Mesenchymal stem cell (in vitro differentiated cells and primary cell): ENCODE results near the gene EGFR.

Experiments used
- DNase-seq: peaks from one replicate; pipeline ENCODE4 v3.0.0-alpha.2; 2013
- H2AFZ ChIP-seq: one replicate; pipeline ENCODE4 v1.6.1; 2013; ENCODE audit warnings: low read depth, mild to moderate bottlenecking, control low read depth, inconsistent platforms, low read length, moderate library complexity
- H2AK5ac ChIP-seq: 2 replicates; pipeline ENCODE4 v1.6.1; 2013; ENCODE audit warnings: low read length, moderate library complexity, mild to moderate bottlenecking, inconsistent platforms; ENCODE audit not compliant: severe bottlenecking
- H2BK120ac ChIP-seq: one replicate; pipeline ENCODE4 v1.6.1; 2013; ENCODE audit warnings: low read depth, mild to moderate bottlenecking, inconsistent platforms, low read length, moderate library complexity
- H2BK12ac ChIP-seq, 2 experiments: one replicate each; pipeline ENCODE4 v1.6.1; 2013; ENCODE audit warnings: inconsistent platforms in 2 of 2, low read length in 2 of 2, mild to moderate bottlenecking in 2 of 2, moderate library complexity in 2 of 2, control low read depth in 1 of 2
- H2BK15ac ChIP-seq: one replicate; pipeline ENCODE4 v1.6.1; 2013; ENCODE audit warnings: mild to moderate bottlenecking, low read depth, inconsistent platforms; ENCODE audit not compliant: poor library complexity, severe bottlenecking
- H2BK5ac ChIP-seq: 2 replicates; pipeline ENCODE4 v1.6.1; 2013; ENCODE audit warnings: low read depth, mild to moderate bottlenecking, low read length, control low read depth, inconsistent platforms; ENCODE audit not compliant: poor library complexity, severe bottlenecking
- H3K14ac ChIP-seq, 2 experiments: one replicate each; pipeline ENCODE4 v1.6.1; 2013; ENCODE audit warnings: inconsistent platforms in 2 of 2, low read length in 2 of 2, control low read depth in 1 of 2, mild to moderate bottlenecking in 1 of 2, moderate library complexity in 1 of 2
- H3K18ac ChIP-seq, 2 experiments: one replicate each; pipeline ENCODE4 v1.6.1; 2013; ENCODE audit warnings: inconsistent platforms in 2 of 2, low read length in 2 of 2, control low read depth in 1 of 2, low read depth in 1 of 2, mild to moderate bottlenecking in 1 of 2
- H3K23ac ChIP-seq, 2 experiments: one replicate each; pipeline ENCODE4 v1.6.1; 2013; ENCODE audit warnings: inconsistent platforms in 2 of 2, low read length in 2 of 2, mild to moderate bottlenecking in 2 of 2, moderate library complexity in 2 of 2, control low read depth in 1 of 2
- H3K27ac ChIP-seq: 2 replicates; pipeline ENCODE4 v1.5.1; 2013; ENCODE audit warnings: mild to moderate bottlenecking, moderate library complexity, low read length, control low read depth, inconsistent platforms; ENCODE audit not compliant: poor library complexity, severe bottlenecking
- H3K27me3 ChIP-seq, 2 experiments: 2 replicates each; pipeline versions ENCODE4 v1.6.1 to v1.7.0; 2013; ENCODE audit warnings: low read length in 2 of 2, mild to moderate bottlenecking in 2 of 2, moderate library complexity in 2 of 2, control low read depth in 1 of 2, inconsistent platforms in 1 of 2; ENCODE audit not compliant: control insufficient read depth in 1 of 2, insufficient read depth in 1 of 2
- H3K36me3 ChIP-seq, 2 experiments: 2 replicates each; pipeline versions ENCODE4 v1.6.1 to v1.7.0; 2013; ENCODE audit warnings: low read length in 2 of 2, control low read depth in 1 of 2, inconsistent platforms in 1 of 2, low read depth in 1 of 2, mild to moderate bottlenecking in 1 of 2; ENCODE audit not compliant: insufficient read depth in 2 of 2, control insufficient read depth in 1 of 2
- H3K4ac ChIP-seq, 2 experiments: one replicate each; pipeline ENCODE4 v1.6.1; 2013; ENCODE audit warnings: inconsistent platforms in 2 of 2, low read length in 2 of 2, mild to moderate bottlenecking in 2 of 2, moderate library complexity in 2 of 2, control low read depth in 1 of 2, low read depth in 1 of 2
- H3K4me1 ChIP-seq: 2 replicates; pipeline ENCODE4 v1.6.1; 2013; ENCODE audit warnings: low read depth, low read length, control low read depth; ENCODE audit not compliant: control insufficient read depth, insufficient read depth
- H3K4me2 ChIP-seq: 2 replicates; pipeline ENCODE4 v1.6.1; 2013; ENCODE audit warnings: low read length, mild to moderate bottlenecking, inconsistent platforms; ENCODE audit not compliant: poor library complexity, severe bottlenecking
- H3K4me3 ChIP-seq, 2 experiments: 2 replicates each; pipeline versions ENCODE4 v1.5.1 to v1.7.0; 2013; ENCODE audit warnings: low read length in 2 of 2, mild to moderate bottlenecking in 2 of 2, control low read depth in 1 of 2, low read depth in 1 of 2; ENCODE audit not compliant: insufficient read depth in 1 of 2
- H3K79me1 ChIP-seq: replicated peaks from 2 replicates; pipeline ENCODE4 v1.6.1; 2013; ENCODE audit warnings: mild to moderate bottlenecking, control low read depth, low read length, inconsistent platforms; ENCODE audit not compliant: poor library complexity, severe bottlenecking
- H3K9ac ChIP-seq: 2 replicates; pipeline ENCODE4 v1.7.0; 2013; ENCODE audit warnings: mild to moderate bottlenecking, low read length, moderate library complexity
- H3K9me3 ChIP-seq: 2 replicates; pipeline ENCODE4 v1.7.0; 2013; ENCODE audit warnings: mild to moderate bottlenecking, low read length; ENCODE audit not compliant: control insufficient read depth
- H4K8ac ChIP-seq: one replicate; pipeline ENCODE4 v1.6.1; 2013; ENCODE audit warnings: inconsistent platforms, mild to moderate bottlenecking, low read length, moderate library complexity
- H4K91ac ChIP-seq: one replicate; pipeline ENCODE4 v1.6.1; 2013; ENCODE audit warnings: mild to moderate bottlenecking, low read length, inconsistent platforms
- WGBS: methylation state at CpG from one replicate; pipeline ENCODE4 v1.1.7; 2013; ENCODE audit warnings: mixed read lengths; 5-methylcytosine and 5-hydroxymethylcytosine counted together

EGFR gene

GRCh38 chr7:55177589-55178261 lies 158.9 kb downstream of the EGFR start:
- H4K8ac ChIP-seq: no peak overlapping the region
- H3K36me3 ChIP-seq: peaks cover 61 to 96% of the 10 kb centered on the region in 2 experiments
- no peak overlapping the region for H2BK120ac ChIP-seq
- peaks cover 13% of the 10 kb centered on the region for H3K4me1 ChIP-seq
- no peak overlapping the region for H4K91ac ChIP-seq
- H2AFZ ChIP-seq: no peak overlapping the region
- no peak overlapping the region for H2AK5ac ChIP-seq
- DNase-seq: no peak
- 93% methylated on average over 17 of the region's 18 CpGs for WGBS
- H3K14ac ChIP-seq: no peak overlapping the region
- H3K79me1 ChIP-seq: peaks cover 10% of the 10 kb centered on the region
- H3K18ac ChIP-seq: no peak overlapping the region
- no peaks in the 10 kb centered on the region for H3K27me3 ChIP-seq
- H3K4ac ChIP-seq: no peak overlapping the region
- no peak overlapping the region for H3K4me3 ChIP-seq
- H3K4me2 ChIP-seq: peak overlapping the region; percentile 3
- H3K9ac ChIP-seq: no peak overlapping the region
- H3K9me3 ChIP-seq: no peaks in the 10 kb centered on the region
- no peak overlapping the region for H3K27ac ChIP-seq
- no peak overlapping the region for H2BK5ac ChIP-seq
- H2BK12ac ChIP-seq: no peak overlapping the region
- no peak overlapping the region for H2BK15ac ChIP-seq
- no peak overlapping the region for H3K23ac ChIP-seq

- no peak for DNase-seq
- no peaks in the 10 kb centered on the region for H3K27me3 ChIP-seq
- H2BK12ac ChIP-seq: no peak overlapping the region
- no peak overlapping the region for H4K91ac ChIP-seq
- peaks cover 13% of the 10 kb centered on the region for H3K4me1 ChIP-seq
- peaks cover 56 to 96% of the 10 kb centered on the region in 2 experiments for H3K36me3 ChIP-seq
- no peak overlapping the region for H2BK15ac ChIP-seq
- no peak overlapping the region for H2AFZ ChIP-seq
- H3K9me3 ChIP-seq: no peaks in the 10 kb centered on the region
- no peak overlapping the region for H4K8ac ChIP-seq
- no peak overlapping the region for H3K23ac ChIP-seq
- H3K18ac ChIP-seq: no peak overlapping the region
- WGBS: 92% methylated on average over 8 of the region's 8 CpGs
- no peak overlapping the region for H3K4me3 ChIP-seq
- no peak overlapping the region for H3K14ac ChIP-seq
- H3K4ac ChIP-seq: no peak overlapping the region
- H2BK120ac ChIP-seq: no peak overlapping the region
- no peak overlapping the region for H3K4me2 ChIP-seq
- H3K79me1 ChIP-seq: peaks cover 9% of the 10 kb centered on the region
- no peak overlapping the region for H2BK5ac ChIP-seq
- no peak overlapping the region for H3K9ac ChIP-seq
- H3K27ac ChIP-seq: no peak overlapping the region
- H2AK5ac ChIP-seq: no peak overlapping the region
These were observed 159.6 kb downstream of the EGFR start for GRCh38 chr7:55178292-55178862.

- Histone ChIP-seq H3K9me3 (no peaks in the 10 kb centered on the region), H3K4me3 (no peak overlapping the region), H3K18ac (no peak overlapping the region), H3K27me3 (no peaks in the 10 kb centered on the region), H2BK15ac (no peak overlapping the region), H3K4me1 (peaks cover 13% of the 10 kb centered on the region), H4K91ac (no peak overlapping the region), H2BK120ac (no peak overlapping the region), H3K23ac (no peak overlapping the region), H3K4me2 (no peak overlapping the region), H3K27ac (no peak overlapping the region), H4K8ac (no peak overlapping the region), H3K9ac (no peak overlapping the region), H3K4ac (no peak overlapping the region), H2BK12ac (no peak overlapping the region), H2BK5ac (no peak overlapping the region), H3K36me3 (peaks cover 55 to 96% of the 10 kb centered on the region in 2 experiments), H3K79me1 (peaks cover 6% of the 10 kb centered on the region), H3K14ac (no peak overlapping the region), H2AK5ac (no peak overlapping the region), H2AFZ (no peak overlapping the region)
- 87% methylated on average over 12 of the region's 18 CpGs for WGBS
- DNase-seq: no peak
These were observed 160.3 kb downstream of the EGFR start for GRCh38 chr7:55178863-55179773.
